ENCODE measurements around the gene BRINP2. TPM values are rescaled to one million over a fixed set of nuclear protein-coding genes. Genes with fewer than 3 reads are reported as not detected.

Gene BRINP2
- total RNA-seq, 1 donor from 2014 or later = not detected

GRCh38 chr1:177219554-177220458, 49.0 kb downstream of the BRINP2 start:
- Mint-ChIP-seq H3K27me3 (no peaks in the 10 kb centered on the region), H3K4me3 (no peak overlapping the region), H3K27ac (no peak overlapping the region), H3K36me3 (ENCODE audit: low read depth) (no peaks in the 10 kb centered on the region), H3K9me3 (peaks cover 15% of the 10 kb centered on the region), H3K4me1 (no peaks in the 10 kb centered on the region)
- DNase-seq = no peak
- intact Hi-C loops (cut with micrococcal nuclease) = no loop called here

- no peak overlapping the region for H3K4me3 Mint-ChIP-seq
- H3K27ac Mint-ChIP-seq = no peak overlapping the region
- peaks cover 3% of the 10 kb centered on the region for H3K9me3 Mint-ChIP-seq
- no peaks in the 10 kb centered on the region for H3K36me3 Mint-ChIP-seq (ENCODE audit: low read depth)
- DNase-seq = no peak
- H3K27me3 Mint-ChIP-seq = no peaks in the 10 kb centered on the region
- intact Hi-C loops (cut with micrococcal nuclease) = no loop called here
- no peaks in the 10 kb centered on the region for H3K4me1 Mint-ChIP-seq
Measured at GRCh38 chr1:177223359-177223758, 52.6 kb downstream of the BRINP2 start.

- Mint-ChIP-seq H3K36me3 (ENCODE audit: low read depth) (no peaks in the 10 kb centered on the region), H3K27ac (no peak overlapping the region), H3K27me3 (no peaks in the 10 kb centered on the region), H3K4me3 (no peak overlapping the region), H3K4me1 (no peaks in the 10 kb centered on the region), H3K9me3 (no peaks in the 10 kb centered on the region)
- no peak for DNase-seq
- intact Hi-C loops (cut with micrococcal nuclease) = no loop called here
Measured at GRCh38 chr1:177227978-177228692, 57.4 kb downstream of the BRINP2 start.

GRCh38 chr1:177228693-177229065, 57.9 kb downstream of the BRINP2 start:
- no peaks in the 10 kb centered on the region for H3K27me3 Mint-ChIP-seq
- no peaks in the 10 kb centered on the region for H3K36me3 Mint-ChIP-seq (ENCODE audit: low read depth)
- no peak overlapping the region for H3K4me3 Mint-ChIP-seq
- H3K4me1 Mint-ChIP-seq = no peaks in the 10 kb centered on the region
- no peak for DNase-seq
- no peak overlapping the region for H3K27ac Mint-ChIP-seq
- intact Hi-C loops (cut with micrococcal nuclease) = no loop called here
- H3K9me3 Mint-ChIP-seq = no peaks in the 10 kb centered on the region

- Mint-ChIP-seq H3K27me3 (no peaks in the 10 kb centered on the region), H3K27ac (no peak overlapping the region), H3K4me1 (no peaks in the 10 kb centered on the region), H3K9me3 (no peaks in the 10 kb centered on the region), H3K4me3 (no peak overlapping the region), H3K36me3 (ENCODE audit: low read depth) (no peaks in the 10 kb centered on the region)
- intact Hi-C loops (cut with micrococcal nuclease) = no loop called here
- DNase-seq = no peak
Measured at GRCh38 chr1:177229781-177230180, 59.0 kb downstream of the BRINP2 start.

GRCh38 chr1:177230228-177231016, 59.7 kb downstream of the BRINP2 start:
- Mint-ChIP-seq H3K4me1 (no peaks in the 10 kb centered on the region), H3K36me3 (ENCODE audit: low read depth) (no peaks in the 10 kb centered on the region), H3K27ac (no peak overlapping the region), H3K4me3 (no peak overlapping the region), H3K9me3 (no peaks in the 10 kb centered on the region), H3K27me3 (no peaks in the 10 kb centered on the region)
- DNase-seq = no peak
- intact Hi-C loops (cut with micrococcal nuclease) = no loop called here

- Mint-ChIP-seq H3K27me3 (no peaks in the 10 kb centered on the region), H3K36me3 (ENCODE audit: low read depth) (no peaks in the 10 kb centered on the region), H3K4me3 (no peak overlapping the region), H3K4me1 (no peaks in the 10 kb centered on the region), H3K27ac (no peak overlapping the region), H3K9me3 (no peaks in the 10 kb centered on the region)
- no peak for DNase-seq
- intact Hi-C loops (cut with micrococcal nuclease) = no loop called here
Measured at GRCh38 chr1:177235350-177235749, 64.6 kb downstream of the BRINP2 start.

- no peaks in the 10 kb centered on the region for H3K9me3 Mint-ChIP-seq
- no peaks in the 10 kb centered on the region for H3K4me1 Mint-ChIP-seq
- no peak for DNase-seq
- H3K4me3 Mint-ChIP-seq = no peak overlapping the region
- intact Hi-C loops (cut with micrococcal nuclease) = no loop called here
- H3K36me3 Mint-ChIP-seq (ENCODE audit: low read depth) = no peaks in the 10 kb centered on the region
- H3K27me3 Mint-ChIP-seq = no peaks in the 10 kb centered on the region
- H3K27ac Mint-ChIP-seq = no peak overlapping the region
Measured at GRCh38 chr1:177236962-177237361, 66.2 kb downstream of the BRINP2 start.

- DNase-seq = no peak
- Mint-ChIP-seq H3K9me3 (no peaks in the 10 kb centered on the region), H3K27me3 (no peaks in the 10 kb centered on the region), H3K36me3 (ENCODE audit: low read depth) (no peaks in the 10 kb centered on the region), H3K4me1 (no peaks in the 10 kb centered on the region), H3K27ac (no peak overlapping the region), H3K4me3 (no peak overlapping the region)
- intact Hi-C loops (cut with micrococcal nuclease) = no loop called here
Measured at GRCh38 chr1:177238967-177239366, 68.2 kb downstream of the BRINP2 start.

GRCh38 chr1:177239792-177240191, 69.0 kb downstream of the BRINP2 start:
- no peaks in the 10 kb centered on the region for H3K9me3 Mint-ChIP-seq
- H3K27ac Mint-ChIP-seq = no peak overlapping the region
- no peaks in the 10 kb centered on the region for H3K4me1 Mint-ChIP-seq
- no peaks in the 10 kb centered on the region for H3K27me3 Mint-ChIP-seq
- no peak for DNase-seq
- no peaks in the 10 kb centered on the region for H3K36me3 Mint-ChIP-seq (ENCODE audit: low read depth)
- no peak overlapping the region for H3K4me3 Mint-ChIP-seq
- intact Hi-C loops (cut with micrococcal nuclease) = no loop called here

GRCh38 chr1:177243773-177244172, 73.0 kb downstream of the BRINP2 start:
- Mint-ChIP-seq H3K36me3 (ENCODE audit: low read depth) (no peaks in the 10 kb centered on the region), H3K4me3 (no peak overlapping the region), H3K27ac (no peak overlapping the region), H3K4me1 (no peaks in the 10 kb centered on the region), H3K9me3 (no peaks in the 10 kb centered on the region), H3K27me3 (no peaks in the 10 kb centered on the region)
- intact Hi-C loops (cut with micrococcal nuclease) = no loop called here
- no peak for DNase-seq

GRCh38 chr1:177246710-177247580, 76.2 kb downstream of the BRINP2 start:
- Mint-ChIP-seq H3K9me3 (no peaks in the 10 kb centered on the region), H3K27me3 (no peaks in the 10 kb centered on the region), H3K4me3 (no peak overlapping the region), H3K4me1 (no peaks in the 10 kb centered on the region), H3K27ac (no peak overlapping the region), H3K36me3 (ENCODE audit: low read depth) (no peaks in the 10 kb centered on the region)
- intact Hi-C loops (cut with micrococcal nuclease) = no loop called here
- no peak for DNase-seq

- Mint-ChIP-seq H3K4me3 (no peak overlapping the region), H3K4me1 (no peaks in the 10 kb centered on the region), H3K27ac (no peak overlapping the region), H3K9me3 (no peaks in the 10 kb centered on the region), H3K27me3 (no peaks in the 10 kb centered on the region), H3K36me3 (ENCODE audit: low read depth) (no peaks in the 10 kb centered on the region)
- DNase-seq = no peak
- intact Hi-C loops (cut with micrococcal nuclease) = no loop called here
Measured at GRCh38 chr1:177247623-177248176, 76.9 kb downstream of the BRINP2 start.

Data from activated CD4-positive, alpha-beta T cell treated with anti-CD3 and anti-CD28 coated beads, Interleukin-2, amount 10 ng/mL, durations not matched to agents 24 days and 14 days (primary cell).